Psoas muscle (tissue), 8 donors: ENCODE measurements around the gene ABCA9. TPM values are rescaled to one million over a fixed set of nuclear protein-coding genes. Genes with fewer than 3 reads are reported as not detected.

Source experiments
- ATAC-seq, 4 donors: fragments of 200-7000 bp; cut with Tn5 transposase; one replicate each; pipeline ENCODE4 v1.9.1; 2020; ENCODE audit warnings: moderate library complexity in 3 of 4, mild to moderate bottlenecking in 2 of 4
- DNase-seq, 2 donors: peaks; one replicate each; pipeline ENCODE4 v3.0.0-alpha.2; 2020
- H3K27ac ChIP-seq: fragments of 200-600 bp; one replicate; pipeline ENCODE4 v1.8.0; 2022
- H3K27me3 ChIP-seq, 3 donors: fragments of 200-600 bp in 1 of 3; one replicate each; pipeline versions ENCODE4 v1.6.1 to v1.8.0; 2013 to 2022; ENCODE audit warnings: low read length in 2 of 3, mild to moderate bottlenecking in 2 of 3, moderate library complexity in 1 of 3; ENCODE audit not compliant: insufficient read depth in 3 of 3
- H3K36me3 ChIP-seq, 2 donors: fragments of 200-600 bp in 1 of 2; one replicate each; pipeline versions ENCODE4 v1.6.1 to v1.8.0; 2013 to 2022; ENCODE audit warnings: low read depth in 1 of 2, mild to moderate bottlenecking in 1 of 2, moderate library complexity in 1 of 2; ENCODE audit not compliant: insufficient read depth in 1 of 2
- H3K4me1 ChIP-seq: fragments of 200-600 bp; one replicate; pipeline ENCODE4 v1.8.0; 2022
- H3K4me3 ChIP-seq: fragments of 200-600 bp; one replicate; pipeline ENCODE4 v1.8.0; 2022; ENCODE audit warnings: mild to moderate bottlenecking
- H3K9me3 ChIP-seq: fragments of 200-600 bp; one replicate; pipeline ENCODE4 v1.8.0; 2022
- WGBS, 3 donors: extraction: QIAGEN DNeasy Blood & Tissue Kit; methylation state at CpG; one replicate each; pipeline versions ENCODE4 v1.1.6 to v1.1.7; 2013; 5-methylcytosine and 5-hydroxymethylcytosine counted together
- intact Hi-C, 2 donors: fragments of 100-400 bp; cut with DNase I; formaldehyde crosslinking; loops; one replicate each; pipeline versions ENCODE4 v1.11.0 to v1.14.2; 2022
- polyA plus RNA-seq, 3 donors: library from polyadenylated mRNA; stranded (reverse); fragments of 200-250 nt; gene quantifications; one replicate each; pipeline ENCODE4 v1.2.3, GENCODE V29; 2013
- total RNA-seq, 4 donors: library from RNA; stranded (reverse); fragmentation: NEBNext Ultra II Directional in 2 of 4; extraction: Animal tissue kit (Norgen Biotek cat#: 25700) in 2 of 4; gene quantifications; one replicate each; pipeline versions ENCODE4 v1.2.1 to v1.2.4, GENCODE V29; 2021 to 2023
- TF ChIP-seq, protein P1 (sequence below): fragments of 200-600 bp; IDR thresholded peaks from one replicate; pipeline ENCODE4 v1.8.0; 2022; ENCODE audit warnings: antibody characterized with exemption
- donor health status: healthy with polysubstance abuse.
- donor health status: DM: no; HTN: no; CAD: no; lungs with moderate emphysema.
- donor health status: Bipolar disorder and iron deficiency.
- donor health status: healthy.
- donor health status: DM: yes; HTN: yes; CAD: no.
- donor health status: DM: no; HTN: no; CAD: no.
- donor health status: DM: no; HTN: no; CAD: no.
- donor health status: DM: yes; HTN: yes; CAD: no.

Gene ABCA9
- total and polyA plus RNA-seq, 7 donors: 1.6 to 13.8 (median 4.2) TPM

DNA sequence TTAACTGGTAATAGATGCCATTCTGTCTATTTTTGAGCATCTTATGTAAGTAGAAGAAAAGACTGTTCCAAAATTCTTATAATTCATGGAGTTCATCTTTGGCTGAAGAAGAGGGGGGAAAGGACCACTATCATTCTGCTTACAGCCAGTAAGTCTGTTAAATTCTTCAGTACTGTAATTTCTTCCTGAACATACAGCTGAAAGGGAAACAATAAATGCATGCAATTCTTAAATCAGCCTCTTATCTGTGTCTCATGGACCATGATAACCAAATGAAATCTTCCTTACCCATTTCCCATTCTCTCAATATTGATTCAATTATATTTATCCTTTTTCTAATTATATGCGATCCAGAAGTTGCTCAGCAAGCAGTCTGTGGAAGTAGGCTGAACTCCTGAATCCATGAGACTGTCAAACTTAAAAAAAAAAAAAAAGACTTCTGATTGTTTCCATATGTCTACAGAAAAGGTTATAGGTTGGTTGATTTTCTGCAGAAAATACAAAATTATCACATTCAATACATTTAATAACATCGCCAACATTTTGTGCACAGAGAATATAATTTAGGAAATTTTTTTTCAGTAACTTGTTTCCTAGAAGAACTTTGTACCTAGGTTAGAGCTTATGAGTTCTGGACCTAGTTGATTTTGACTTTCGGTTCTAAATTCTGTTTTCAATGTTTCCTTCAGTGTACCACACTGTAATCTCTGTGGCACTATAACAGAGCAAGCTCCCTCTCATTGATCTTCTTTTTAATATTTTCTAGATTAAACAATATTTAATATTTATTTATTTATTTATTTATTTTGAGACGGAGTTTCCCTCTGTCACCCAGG lies 1.2 kb upstream of the ABCA9 start:
- Histone ChIP-seq H3K4me3 (no peak overlapping the region), H3K36me3 (peaks cover 0 to 10% of the 10 kb centered on the region in 2 donors), H3K27me3 (no peaks in the 10 kb centered on the region), H3K9me3 (no peaks in the 10 kb centered on the region), H3K27ac (no peak overlapping the region), H3K4me1 (no peaks in the 10 kb centered on the region)
- DNase-seq (no peak), ATAC-seq (no peak)
- intact Hi-C loops: no loop called here
- TF ChIP-seq, protein P1, sequence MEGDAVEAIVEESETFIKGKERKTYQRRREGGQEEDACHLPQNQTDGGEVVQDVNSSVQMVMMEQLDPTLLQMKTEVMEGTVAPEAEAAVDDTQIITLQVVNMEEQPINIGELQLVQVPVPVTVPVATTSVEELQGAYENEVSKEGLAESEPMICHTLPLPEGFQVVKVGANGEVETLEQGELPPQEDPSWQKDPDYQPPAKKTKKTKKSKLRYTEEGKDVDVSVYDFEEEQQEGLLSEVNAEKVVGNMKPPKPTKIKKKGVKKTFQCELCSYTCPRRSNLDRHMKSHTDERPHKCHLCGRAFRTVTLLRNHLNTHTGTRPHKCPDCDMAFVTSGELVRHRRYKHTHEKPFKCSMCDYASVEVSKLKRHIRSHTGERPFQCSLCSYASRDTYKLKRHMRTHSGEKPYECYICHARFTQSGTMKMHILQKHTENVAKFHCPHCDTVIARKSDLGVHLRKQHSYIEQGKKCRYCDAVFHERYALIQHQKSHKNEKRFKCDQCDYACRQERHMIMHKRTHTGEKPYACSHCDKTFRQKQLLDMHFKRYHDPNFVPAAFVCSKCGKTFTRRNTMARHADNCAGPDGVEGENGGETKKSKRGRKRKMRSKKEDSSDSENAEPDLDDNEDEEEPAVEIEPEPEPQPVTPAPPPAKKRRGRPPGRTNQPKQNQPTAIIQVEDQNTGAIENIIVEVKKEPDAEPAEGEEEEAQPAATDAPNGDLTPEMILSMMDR: no peak
- WGBS, 3 donors: 89 to 90% (median 89%) methylated on average over 4 of the region's 4 CpGs

DNA sequence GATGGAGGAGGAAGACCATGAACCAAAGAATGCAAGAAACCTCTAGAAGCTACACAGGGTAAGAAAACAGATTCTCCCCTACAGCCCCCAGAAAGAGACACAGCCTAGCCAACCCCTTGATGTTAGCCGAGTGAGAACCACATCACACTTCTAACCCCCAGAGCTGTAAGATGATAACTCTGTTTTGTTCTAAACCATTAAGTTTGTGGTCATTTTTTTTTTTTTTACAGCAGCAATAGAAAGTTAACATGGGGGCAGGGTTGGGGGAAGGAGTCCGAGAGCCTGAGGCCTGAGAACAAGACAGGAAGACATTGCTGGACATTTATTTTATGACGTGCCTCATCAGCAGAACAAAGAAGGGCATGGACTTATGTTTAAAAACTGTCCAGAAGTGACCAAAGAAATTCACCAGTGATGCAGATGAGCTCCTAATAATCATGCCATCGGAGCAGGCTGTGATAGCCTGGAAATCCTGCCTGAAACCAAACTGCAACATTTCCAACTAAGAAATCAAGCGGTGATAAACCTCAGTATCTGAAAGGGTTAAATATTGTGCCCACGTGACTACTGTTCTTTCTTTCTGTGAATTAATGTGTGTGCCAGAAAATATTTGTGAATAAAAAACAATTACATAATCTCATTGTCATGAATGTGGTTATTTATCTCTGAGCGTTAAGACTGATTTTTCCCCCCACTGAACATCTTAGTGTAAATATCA lies 1.1 kb downstream of the ABCA9 start:
- peak overlapping the region; percentile 39 for H3K4me3 ChIP-seq
- no peak for DNase-seq
- H3K9me3 ChIP-seq: no peaks in the 10 kb centered on the region
- no peaks in the 10 kb centered on the region for H3K36me3 ChIP-seq
- intact Hi-C loops: no loop called here
- peak in 2 of 4 donors; percentile 26 to 31 for ATAC-seq
- no peak overlapping the region for H3K27ac ChIP-seq
- no peaks in the 10 kb centered on the region for H3K27me3 ChIP-seq
- 28 to 44% (median 33%) methylated on average over 7 of the region's 7 CpGs for WGBS, 3 donors
- H3K4me1 ChIP-seq: no peaks in the 10 kb centered on the region
- TF ChIP-seq, protein P1: no peak

DNA sequence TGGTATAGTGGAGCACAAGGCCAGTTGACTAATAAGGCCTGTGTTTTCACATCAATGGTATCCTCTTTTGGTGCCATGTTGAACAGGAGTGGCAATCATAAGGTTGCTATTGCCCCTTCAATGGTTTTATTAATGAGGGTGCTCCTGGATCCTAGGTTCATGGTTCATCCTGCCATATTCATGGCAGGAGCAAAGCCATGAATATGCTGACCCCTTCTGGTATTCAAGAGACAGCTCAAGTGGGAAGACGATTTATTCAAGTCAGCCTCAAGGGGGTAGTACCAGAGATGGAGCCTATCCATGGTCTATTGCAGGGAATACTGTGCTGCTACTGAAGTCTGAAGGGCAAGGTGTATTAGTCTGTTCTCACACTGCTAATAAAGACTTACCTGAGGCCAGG lies 2.6 kb downstream of the ABCA9 start:
- no peaks in the 10 kb centered on the region for H3K9me3 ChIP-seq
- ATAC-seq: no peak
- H3K27ac ChIP-seq: no peak overlapping the region
- no peak for DNase-seq
- 86 to 100% (median 90%) methylated on average over 1 of the region's 1 CpG for WGBS, 3 donors
- TF ChIP-seq, protein P1: no peak
- no peak overlapping the region for H3K4me3 ChIP-seq
- intact Hi-C loops: no loop called here
- H3K27me3 ChIP-seq: no peaks in the 10 kb centered on the region
- H3K36me3 ChIP-seq: no peaks in the 10 kb centered on the region
- H3K4me1 ChIP-seq: no peaks in the 10 kb centered on the region

DNA sequence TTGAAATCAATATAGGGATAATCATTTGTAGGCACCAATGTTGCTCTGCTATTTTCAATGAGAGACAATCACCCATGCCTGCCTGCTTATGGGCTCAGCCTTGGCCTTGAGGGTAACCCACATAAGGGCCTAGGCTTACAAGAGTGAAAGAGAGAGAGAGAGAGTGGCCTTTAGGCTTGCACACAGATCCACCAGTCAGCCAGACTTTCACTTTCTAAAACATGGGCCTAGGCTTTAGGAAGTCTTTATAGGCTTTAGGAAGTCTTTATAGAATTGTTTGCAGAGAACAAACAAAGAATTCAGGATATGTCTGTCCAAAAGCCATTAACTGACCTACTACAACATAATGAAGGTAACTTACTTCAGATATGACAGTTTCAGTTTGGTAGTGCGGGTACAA lies 3.4 kb downstream of the ABCA9 start:
- DNase-seq: no peak
- no peak for ATAC-seq
- no peaks in the 10 kb centered on the region for H3K27me3 ChIP-seq
- no peaks in the 10 kb centered on the region for H3K4me1 ChIP-seq
- TF ChIP-seq, protein P1: no peak
- H3K4me3 ChIP-seq: no peak overlapping the region
- intact Hi-C loops: no loop called here
- WGBS, 3 donors: 86 to 94% (median 90%) methylated on average over 1 of the region's 1 CpG
- H3K36me3 ChIP-seq: no peaks in the 10 kb centered on the region
- no peaks in the 10 kb centered on the region for H3K9me3 ChIP-seq
- no peak overlapping the region for H3K27ac ChIP-seq
